GM21717 (cell line): ENCODE data around the gene COQ2.

Experiments used
- ATAC-seq: cut with Tn5 transposase; IDR thresholded peaks from one replicate; pipeline ENCODE4 v1.9.1; 2021; ENCODE audit warnings: mild to moderate bottlenecking, moderate library complexity; ENCODE audit not compliant: unreplicated experiment

COQ2 gene

DNA sequence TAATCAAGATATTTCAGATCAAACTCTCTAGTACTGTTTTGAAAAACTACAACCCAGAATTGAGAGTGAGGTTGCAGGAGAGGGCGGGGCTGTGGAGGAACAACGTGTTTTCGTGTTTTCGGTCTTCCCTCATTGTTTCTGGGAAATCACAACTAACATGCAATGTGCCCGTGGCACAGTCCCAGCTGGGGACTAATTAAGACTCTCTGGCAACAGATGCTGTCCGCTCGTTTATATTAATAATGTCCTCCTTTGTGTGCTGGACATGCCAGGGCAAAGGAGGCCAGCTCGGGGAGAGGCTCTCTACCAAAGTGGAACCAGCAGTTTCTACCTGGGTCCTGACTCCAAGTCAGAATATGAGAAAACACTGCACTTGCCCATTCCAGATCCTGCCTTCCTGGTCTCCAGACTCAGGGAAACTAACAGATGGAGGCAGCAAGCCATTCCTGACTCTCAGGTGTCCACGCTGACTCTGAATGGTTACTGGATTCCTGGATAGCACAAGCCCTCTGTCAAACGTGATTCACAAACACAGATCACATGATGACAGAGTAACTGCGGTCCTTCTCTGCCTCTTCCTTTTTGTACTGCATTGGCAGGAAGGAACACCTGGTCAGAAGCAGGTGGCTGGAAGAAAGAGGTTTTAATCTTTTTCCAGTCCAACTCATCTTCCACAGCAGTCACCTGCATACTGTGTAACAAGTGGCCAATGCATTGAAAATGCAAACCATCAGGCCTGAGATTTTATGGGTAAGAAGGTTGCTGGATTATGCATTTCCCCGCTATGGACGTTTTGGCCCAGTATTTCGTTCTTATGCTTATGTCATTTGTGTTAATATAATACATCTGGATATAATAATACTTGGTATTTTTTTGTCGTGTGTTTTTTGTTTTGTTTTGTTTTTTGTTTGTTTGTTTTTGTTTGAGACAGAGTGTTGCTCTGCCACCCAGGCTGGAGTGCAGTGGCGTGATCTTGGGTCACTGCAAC lies 65.0 kb downstream of the COQ2 start:
- peak; percentile 33 for ATAC-seq

DNA sequence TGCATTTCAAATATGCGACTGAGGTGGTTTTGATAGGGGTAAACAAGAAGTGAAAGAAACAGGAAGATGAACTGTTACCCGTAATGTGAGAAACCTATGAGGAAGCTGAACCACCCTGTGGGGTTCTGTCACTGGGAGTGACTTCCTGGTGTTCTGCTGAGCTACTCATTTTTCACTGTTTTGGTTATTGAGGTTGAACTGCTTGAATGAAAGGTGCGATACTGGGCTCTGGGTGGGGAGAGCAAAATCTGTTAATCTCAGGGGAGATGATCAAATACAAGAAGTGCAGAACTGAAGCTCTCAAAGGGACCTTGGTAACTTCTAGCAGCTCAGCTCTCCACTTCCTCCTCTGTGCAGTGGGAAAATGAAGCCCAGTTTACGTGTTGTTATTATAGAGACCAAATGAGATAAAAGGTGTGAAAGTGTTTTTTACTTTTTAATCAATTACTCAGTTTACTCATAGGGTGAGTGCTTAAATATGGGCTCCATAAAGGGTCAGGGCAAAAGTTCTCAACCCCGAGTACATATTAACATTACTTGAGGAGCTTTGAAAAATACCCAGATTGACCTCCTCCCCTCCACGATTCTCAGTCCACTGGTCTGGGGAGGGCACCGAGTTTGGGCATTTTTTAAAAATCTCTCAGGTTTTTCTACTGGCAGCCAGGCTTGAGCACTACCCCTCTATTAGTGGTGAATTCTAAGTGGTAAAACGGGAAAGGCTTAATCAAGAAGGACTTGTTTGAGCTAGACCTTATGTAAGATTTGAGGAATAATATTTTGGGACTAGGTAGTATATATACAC lies 66.7 kb downstream of the COQ2 start:
- peak; percentile 75 for ATAC-seq

DNA sequence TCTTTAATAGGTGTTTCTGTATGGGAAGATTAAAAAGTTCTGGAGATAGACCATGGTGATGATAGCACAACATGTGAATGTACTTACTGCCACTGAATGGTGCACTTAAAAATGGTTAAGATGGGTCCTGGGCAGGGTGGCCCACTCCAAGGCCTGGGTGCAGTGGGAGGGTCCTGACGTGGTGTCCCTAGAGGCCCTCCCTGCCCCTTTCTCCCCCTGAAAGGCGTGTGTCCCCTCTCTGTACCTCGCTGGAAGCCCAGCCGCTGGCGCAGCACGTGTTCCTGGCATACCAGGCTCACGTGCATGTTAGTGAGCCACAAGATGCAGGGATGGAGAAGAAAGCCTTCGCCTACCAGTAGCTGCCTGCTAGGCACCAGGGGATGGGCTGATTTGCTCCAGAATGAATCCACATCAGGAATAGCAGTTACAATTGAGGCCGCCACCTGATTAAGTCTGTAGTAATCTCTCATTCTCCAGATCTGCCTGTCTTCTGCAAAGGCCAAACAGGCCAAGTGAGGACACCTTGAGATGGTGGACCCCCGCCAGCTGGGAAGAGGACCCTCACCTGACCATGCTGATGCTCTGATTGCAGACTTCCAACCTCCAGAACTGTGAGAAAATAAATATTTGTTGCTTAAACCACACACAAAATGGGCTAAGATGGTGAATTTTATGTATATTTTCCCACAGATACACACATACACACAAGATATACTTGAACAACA lies 67.5 kb downstream of the COQ2 start:
- no peak for ATAC-seq

DNA sequence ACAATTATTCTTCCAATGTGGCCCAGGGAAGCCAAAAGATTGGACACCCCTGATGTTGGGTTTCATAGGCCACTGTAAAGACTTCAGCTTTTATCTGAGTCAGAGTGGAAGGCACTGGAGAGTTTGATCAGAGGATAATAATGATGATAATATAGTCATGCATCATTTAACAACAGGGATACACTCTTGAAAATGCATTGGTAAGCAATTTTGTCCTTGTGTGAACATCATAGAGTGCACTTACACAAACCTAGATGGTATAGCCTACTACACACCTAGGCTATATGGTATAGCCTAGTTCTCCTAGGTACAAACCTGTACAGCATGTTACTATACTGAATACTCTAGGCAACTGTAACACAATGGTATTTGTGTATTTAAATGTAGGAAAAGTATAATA lies 70.5 kb downstream of the COQ2 start:
- ATAC-seq, result no peak
